Measurements from ENCODE around the gene EPSTI1.
"Not testable (repeated sequence)": the region's sequence is repeated elsewhere in the genome, so short reads cannot be mapped to it uniquely, and the experiment has no call there.

EPSTI1 gene

GRCh38 chr13:42893214-42893671, 98.8 kb downstream of the EPSTI1 start:
- no peak for DNase-seq (ENCODE audit: low read depth)

- DNase-seq (ENCODE audit: low read depth): no peak
These were observed 99.3 kb downstream of the EPSTI1 start for GRCh38 chr13:42892760-42893159.

GRCh38 chr13:42891591-42891990, 100.5 kb downstream of the EPSTI1 start:
- no peak for DNase-seq (ENCODE audit: low read depth)

- DNase-seq (ENCODE audit: low read depth): no peak
These were observed 106.7 kb downstream of the EPSTI1 start for GRCh38 chr13:42885325-42885724.

- DNase-seq (ENCODE audit: low read depth): no peak
These were observed 108.1 kb downstream of the EPSTI1 start for GRCh38 chr13:42883771-42884467.

- DNase-seq (ENCODE audit: low read depth): no peak
These were observed 108.9 kb downstream of the EPSTI1 start for GRCh38 chr13:42883142-42883541.

GRCh38 chr13:42880056-42880605, 111.9 kb downstream of the EPSTI1 start:
- DNase-seq (ENCODE audit: low read depth): no peak

- DNase-seq (ENCODE audit: low read depth): no peak
These were observed 113.3 kb downstream of the EPSTI1 start for GRCh38 chr13:42878721-42879120.

GRCh38 chr13:42876887-42877545, 115.0 kb downstream of the EPSTI1 start:
- no peak for DNase-seq (ENCODE audit: low read depth)

GRCh38 chr13:42876270-42876714, 115.7 kb downstream of the EPSTI1 start:
- no peak for DNase-seq (ENCODE audit: low read depth)

GRCh38 chr13:42875475-42876269, 116.4 kb downstream of the EPSTI1 start:
- no peak for DNase-seq (ENCODE audit: low read depth)

- DNase-seq (ENCODE audit: low read depth): no peak
These were observed 117.8 kb downstream of the EPSTI1 start for GRCh38 chr13:42874221-42874620.

- DNase-seq (ENCODE audit: low read depth): no peak
These were observed 119.0 kb downstream of the EPSTI1 start for GRCh38 chr13:42873081-42873480.

GRCh38 chr13:42867232-42867631, 124.8 kb downstream of the EPSTI1 start:
- DNase-seq (ENCODE audit: low read depth): no peak

GRCh38 chr13:42865768-42866102, 126.3 kb downstream of the EPSTI1 start:
- DNase-seq (ENCODE audit: low read depth): no peak

- DNase-seq (ENCODE audit: low read depth): no peak
These were observed 126.9 kb downstream of the EPSTI1 start for GRCh38 chr13:42864952-42865767.

- DNase-seq (ENCODE audit: low read depth): not testable (repeated sequence)
These were observed 129.7 kb downstream of the EPSTI1 start for GRCh38 chr13:42862370-42862769.

GRCh38 chr13:42860485-42860884, 131.6 kb downstream of the EPSTI1 start:
- DNase-seq (ENCODE audit: low read depth): no peak

GRCh38 chr13:42859760-42860159, 132.3 kb downstream of the EPSTI1 start:
- no peak for DNase-seq (ENCODE audit: low read depth)

GRCh38 chr13:42855410-42855809, 136.6 kb downstream of the EPSTI1 start:
- DNase-seq (ENCODE audit: low read depth): no peak

GRCh38 chr13:42852136-42852535, 139.9 kb downstream of the EPSTI1 start:
- no peak for DNase-seq (ENCODE audit: low read depth)

- no peak for DNase-seq (ENCODE audit: low read depth)
These were observed 142.8 kb downstream of the EPSTI1 start for GRCh38 chr13:42849200-42849599.
